Measurements from ENCODE around the gene CHAF1B. TPM values are rescaled to one million over a fixed set of nuclear protein-coding genes. Genes with fewer than 3 reads are reported as not detected.
"Not testable (repeated sequence)": the region's sequence is repeated elsewhere in the genome, so short reads cannot be mapped to it uniquely, and the experiment has no call there.

The CHAF1B gene
- total RNA-seq: 5.6 and 6.2 TPM in 2 replicates

DNA sequence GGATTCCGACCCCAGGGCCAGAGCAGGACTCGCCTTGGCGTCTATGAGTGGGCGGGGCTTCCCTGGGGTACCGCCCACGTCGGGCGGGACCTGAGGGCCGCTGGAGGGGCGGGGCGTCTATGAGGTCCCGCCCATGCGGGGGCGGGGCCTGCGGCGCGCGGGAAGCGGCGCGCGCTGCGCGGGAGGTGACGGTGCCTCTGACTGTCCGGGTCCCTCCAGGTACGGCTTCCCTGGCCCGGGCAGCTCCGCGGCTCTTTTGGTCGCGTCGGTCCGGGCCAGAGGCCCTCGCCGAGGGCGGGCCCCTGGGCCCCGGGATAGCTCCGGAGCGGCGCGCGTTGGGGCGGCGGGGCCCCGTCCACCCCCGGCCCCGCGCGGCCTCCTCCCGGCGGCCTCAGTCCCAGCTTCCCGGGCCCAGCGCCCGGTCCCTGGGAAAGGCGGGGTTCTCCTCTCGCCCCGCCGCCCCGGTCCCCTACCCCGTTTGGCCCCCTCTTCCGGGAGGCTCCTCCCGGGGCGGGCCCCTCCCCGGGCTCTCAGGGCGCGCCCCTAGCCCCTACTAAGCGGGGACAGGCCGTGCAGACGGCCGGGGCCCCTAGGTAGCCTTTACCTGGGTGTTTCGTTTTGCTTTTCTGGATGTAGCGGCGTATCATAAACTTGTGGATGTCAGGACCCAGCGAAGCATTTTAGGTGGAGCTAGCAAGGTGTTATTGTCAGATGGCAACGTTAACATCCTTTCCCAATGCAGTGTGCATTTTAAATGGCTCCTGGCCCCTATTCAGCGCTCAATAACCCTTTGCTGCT, at the start of gene CHAF1B:
Gene CHAF1B, plus strand, starts transcription at position 160 of the 798 bp plus-strand sequence. CDS start 745 bp downstream, outside the sequence.
- POLR2A ChIA-PET: interaction anchor here (0.5 to 1.3 kb wide), 2 partner anchors 65 to 252 kb away, joined by 3 read pairs; partner anchors contain the start of gene MORC3
- Mint-ChIP-seq H3K36me3 (ENCODE audit: low read depth) (peaks cover 4% of the 10 kb centered on the region), H3K9me3 (no peaks in the 10 kb centered on the region), H3K4me1 (peaks cover 6% of the 10 kb centered on the region), H3K4me3 (peak within 1 kb of the TSS; percentile 83), H3K27me3 (no peaks in the 10 kb centered on the region), H3K27ac (no peak within 1 kb of the TSS)
- intact Hi-C loops (cut with micrococcal nuclease): loop anchor here (1.0 to 2.0 kb wide), 3 partner anchors 45 to 250 kb away; partner anchors contain the start of genes CBR3 and DOP1B
- no peak for TF ChIP-seq CTCF (IDR thresholded peaks at IDR 0.05)
- peak; percentile 88 for DNase-seq
- CTCF ChIA-PET: no interaction called here
- peak; percentile 97 for ATAC-seq (ENCODE audit: low read depth)

DNA sequence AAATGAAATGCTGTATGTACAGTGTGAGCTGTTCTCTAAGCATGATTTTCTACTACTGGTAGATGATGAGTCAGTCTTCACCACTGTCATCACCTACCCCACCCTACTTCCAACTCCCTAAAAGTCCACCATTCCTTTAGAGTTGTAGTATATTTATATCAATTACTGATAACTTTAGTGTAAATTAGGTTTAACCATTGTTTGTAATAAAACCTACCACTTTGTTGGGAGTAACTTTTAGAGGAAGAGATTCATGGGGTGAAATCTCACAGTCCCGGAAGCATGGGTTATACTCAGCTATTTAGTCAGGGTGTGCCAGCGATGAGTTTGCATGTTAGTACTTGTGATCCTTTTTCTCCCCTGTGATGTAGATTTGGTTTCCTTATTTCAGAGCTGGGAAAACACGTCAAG, 48.1 kb upstream of the CHAF1B start:
- no peak for DNase-seq
- Mint-ChIP-seq H3K27me3 (no peaks in the 10 kb centered on the region), H3K4me1 (peaks cover 7% of the 10 kb centered on the region), H3K9me3 (no peaks in the 10 kb centered on the region), H3K27ac (no peak overlapping the region), H3K4me3 (no peak overlapping the region), H3K36me3 (ENCODE audit: low read depth) (peaks cover 74% of the 10 kb centered on the region)
- no peak for ATAC-seq (ENCODE audit: low read depth)
- intact Hi-C loops (cut with micrococcal nuclease): no loop called here
- CTCF ChIA-PET: no interaction called here
- POLR2A ChIA-PET: interaction anchor here (0.6 kb wide), 1 partner anchor 13 kb away, joined by 4 read pairs; no protein-coding TSS in a partner anchor
- TF ChIP-seq CTCF (IDR thresholded peaks at IDR 0.05): no peak

DNA sequence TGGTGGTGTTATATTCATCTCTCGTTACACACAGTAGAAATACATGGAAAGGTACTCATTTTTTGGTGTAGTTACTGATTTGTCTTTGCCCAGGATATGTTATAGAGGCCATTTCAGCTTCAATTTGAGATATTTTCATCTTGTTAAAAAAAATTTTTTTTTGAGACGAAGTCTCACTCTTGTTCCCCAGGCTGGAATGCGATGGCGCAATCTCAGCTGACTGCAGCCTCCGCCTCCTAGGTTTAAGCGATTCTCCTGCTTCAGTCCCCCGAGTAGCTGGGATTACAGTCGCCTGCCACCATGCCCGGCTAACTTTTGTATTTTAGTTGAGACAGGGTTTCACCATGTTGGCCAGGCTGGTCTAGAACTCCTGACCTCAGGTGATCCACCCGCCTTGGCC, 46.2 kb upstream of the CHAF1B start:
- Mint-ChIP-seq H3K27me3 (no peaks in the 10 kb centered on the region), H3K36me3 (ENCODE audit: low read depth) (peaks cover 78% of the 10 kb centered on the region), H3K27ac (no peak overlapping the region), H3K9me3 (no peaks in the 10 kb centered on the region), H3K4me3 (no peak overlapping the region), H3K4me1 (no peaks in the 10 kb centered on the region)
- TF ChIP-seq CTCF (IDR thresholded peaks at IDR 0.05): no peak
- ChIA-PET POLR2A (no interaction called here), CTCF (no interaction called here)
- ATAC-seq (ENCODE audit: low read depth): no peak
- DNase-seq: no peak
- intact Hi-C loops (cut with micrococcal nuclease): no loop called here

GRCh38 chr21:36342581-36342980, 42.6 kb upstream of the CHAF1B start:
- intact Hi-C loops (cut with micrococcal nuclease): not testable (repeated sequence)

DNA sequence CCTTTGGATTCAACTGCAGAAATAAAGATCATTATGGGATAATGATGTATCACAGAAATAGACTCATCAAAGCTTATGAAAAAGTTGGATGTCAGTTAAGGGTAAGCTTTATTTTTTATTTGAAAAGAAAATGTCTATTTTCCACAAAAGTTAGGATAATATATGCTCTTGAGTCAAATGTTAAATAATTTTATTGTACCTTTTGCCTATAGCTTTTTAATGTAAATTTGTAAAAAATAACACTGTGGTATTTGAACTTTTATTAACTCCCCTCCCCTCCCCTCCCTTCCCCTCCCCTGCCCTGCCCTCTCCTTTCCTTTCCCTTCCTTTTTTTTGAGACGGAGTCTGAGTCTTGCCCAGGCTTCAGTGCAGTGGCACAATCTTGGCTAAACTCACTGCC, 40.3 kb upstream of the CHAF1B start:
- intact Hi-C loops (cut with micrococcal nuclease): no loop called here
- ATAC-seq (ENCODE audit: low read depth) (no peak), DNase-seq (no peak)
- no peaks in the 10 kb centered on the region for H3K4me1 Mint-ChIP-seq
- no peaks in the 10 kb centered on the region for H3K9me3 Mint-ChIP-seq
- TF ChIP-seq CTCF (IDR thresholded peaks at IDR 0.05): no peak
- ChIA-PET POLR2A (interaction anchor here (0.5 kb wide), 1 partner anchor 263 kb away, joined by 6 read pairs; no protein-coding TSS in a partner anchor), CTCF (interaction anchor here (1.4 kb wide), 1 partner anchor 14 kb away, joined by 6 read pairs; no protein-coding TSS in a partner anchor)
- H3K36me3 Mint-ChIP-seq (ENCODE audit: low read depth): peaks cover 80% of the 10 kb centered on the region
- no peak overlapping the region for H3K4me3 Mint-ChIP-seq
- H3K27ac Mint-ChIP-seq: no peak overlapping the region
- H3K27me3 Mint-ChIP-seq: no peaks in the 10 kb centered on the region

More at GRCh38 chr21:36342581-36342980, 42.6 kb upstream of the CHAF1B start:
- peaks cover 84% of the 10 kb centered on the region for H3K36me3 Mint-ChIP-seq (ENCODE audit: low read depth)
- H3K27ac Mint-ChIP-seq; DNase-seq; CTCF ChIA-PET; H3K4me3 Mint-ChIP-seq; H3K4me1 Mint-ChIP-seq; ATAC-seq (ENCODE audit: low read depth); POLR2A ChIA-PET; H3K27me3 Mint-ChIP-seq; H3K9me3 Mint-ChIP-seq: not testable (repeated sequence)

Data from activated B cell treated with CpG ODN at 0.5 μM for 24 hours (primary cell).